22Rv1 (cell line): ENCODE measurements around the gene SPRYD3.
A peak's percentile ranks its signal among the peaks of the same experiment; 100 is the strongest.

ENCODE experiments used
- H3K27ac ChIP-seq: fragments of 450-650 bp; 2 replicates; pipeline ENCODE4 v1.5.1; 2017
- ZFX ChIP-seq: fragments of 450-650 bp; IDR thresholded peaks from 2 replicates; pipeline ENCODE4 v1.6.1; 2017; ENCODE audit warnings: antibody characterized with exemption, borderline replicate concordance
- TF ChIP-seq, protein P1 (sequence below): fragments of 450-650 bp; IDR thresholded peaks from 2 replicates; pipeline ENCODE4 v1.5.1; 2017; ENCODE audit warnings: mild to moderate bottlenecking

SPRYD3 gene

DNA sequence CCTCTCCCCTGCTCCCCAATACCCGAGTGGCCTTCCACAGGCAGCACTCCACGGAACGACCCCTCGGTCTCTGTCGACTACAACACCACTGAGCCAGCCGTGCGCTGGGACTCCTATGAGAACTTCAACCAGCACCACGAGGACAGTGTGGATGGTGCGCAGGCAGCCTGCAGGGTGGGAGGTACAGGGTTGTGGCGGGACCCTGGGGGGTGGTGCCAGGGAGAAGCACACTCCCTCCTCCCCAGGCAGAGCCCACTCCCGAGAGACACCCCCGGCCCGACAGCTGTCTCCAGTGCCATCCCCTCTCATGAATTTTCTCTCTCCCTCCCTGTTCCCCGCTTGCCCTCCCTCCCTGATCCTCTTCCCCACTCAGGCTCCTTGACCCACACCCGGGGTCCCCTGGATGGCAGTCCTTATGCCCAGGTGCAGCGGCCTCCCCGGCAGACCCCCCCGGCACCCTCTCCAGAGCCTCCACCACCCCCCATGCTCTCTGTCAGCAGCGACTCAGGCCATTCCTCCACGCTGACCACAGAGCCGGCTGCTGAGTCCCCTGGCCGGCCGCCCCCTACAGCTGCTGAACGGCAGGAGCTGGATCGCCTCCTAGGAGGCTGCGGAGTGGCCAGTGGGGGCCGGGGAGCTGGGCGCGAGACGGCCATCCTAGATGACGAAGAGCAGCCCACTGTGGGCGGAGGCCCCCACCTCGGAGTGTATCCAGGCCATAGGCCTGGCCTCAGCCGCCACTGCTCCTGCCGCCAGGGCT lies 20.3 kb downstream of the SPRYD3 start:
- TF ChIP-seq, protein P1, sequence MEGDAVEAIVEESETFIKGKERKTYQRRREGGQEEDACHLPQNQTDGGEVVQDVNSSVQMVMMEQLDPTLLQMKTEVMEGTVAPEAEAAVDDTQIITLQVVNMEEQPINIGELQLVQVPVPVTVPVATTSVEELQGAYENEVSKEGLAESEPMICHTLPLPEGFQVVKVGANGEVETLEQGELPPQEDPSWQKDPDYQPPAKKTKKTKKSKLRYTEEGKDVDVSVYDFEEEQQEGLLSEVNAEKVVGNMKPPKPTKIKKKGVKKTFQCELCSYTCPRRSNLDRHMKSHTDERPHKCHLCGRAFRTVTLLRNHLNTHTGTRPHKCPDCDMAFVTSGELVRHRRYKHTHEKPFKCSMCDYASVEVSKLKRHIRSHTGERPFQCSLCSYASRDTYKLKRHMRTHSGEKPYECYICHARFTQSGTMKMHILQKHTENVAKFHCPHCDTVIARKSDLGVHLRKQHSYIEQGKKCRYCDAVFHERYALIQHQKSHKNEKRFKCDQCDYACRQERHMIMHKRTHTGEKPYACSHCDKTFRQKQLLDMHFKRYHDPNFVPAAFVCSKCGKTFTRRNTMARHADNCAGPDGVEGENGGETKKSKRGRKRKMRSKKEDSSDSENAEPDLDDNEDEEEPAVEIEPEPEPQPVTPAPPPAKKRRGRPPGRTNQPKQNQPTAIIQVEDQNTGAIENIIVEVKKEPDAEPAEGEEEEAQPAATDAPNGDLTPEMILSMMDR, result no peak
- no peak for TF ChIP-seq ZFX

DNA sequence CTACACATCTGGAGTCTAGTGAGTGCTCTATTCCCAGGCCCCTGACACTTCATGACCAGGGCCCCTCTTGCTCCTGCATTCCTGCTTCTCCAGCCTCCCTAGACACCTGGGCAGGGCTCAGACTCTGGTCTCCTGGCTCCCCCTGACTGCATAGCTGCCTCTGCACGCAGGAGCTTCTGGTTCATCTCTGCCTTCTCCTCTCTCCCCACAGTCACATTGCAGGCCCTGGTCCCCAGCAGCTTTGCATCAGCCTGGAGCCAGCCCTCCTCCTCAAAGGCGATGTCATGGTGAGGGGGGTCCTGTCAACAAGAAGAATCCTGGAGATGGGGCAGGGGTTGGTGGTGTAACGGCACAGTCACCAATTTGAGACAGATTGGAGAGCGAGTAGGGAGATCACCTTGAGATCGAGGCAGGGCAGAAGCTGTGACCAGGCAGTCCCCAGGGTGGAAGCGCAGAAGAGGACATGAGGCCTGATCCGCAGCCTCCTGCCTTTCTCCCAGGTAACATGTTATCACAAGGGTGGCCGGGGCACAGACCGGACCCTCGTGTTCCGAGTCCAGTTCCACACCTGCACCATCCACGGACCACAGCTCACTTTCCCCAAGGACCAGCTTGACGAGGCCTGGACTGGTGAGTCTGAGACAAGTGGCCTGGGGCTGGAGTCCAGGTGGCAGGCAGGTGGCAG lies 21.2 kb downstream of the SPRYD3 start:
- H3K27ac ChIP-seq, result no peak overlapping the region
- TF ChIP-seq ZFX, result no peak
- TF ChIP-seq, protein P1, result no peak

More for the DNA sequence above, 20.3 kb downstream of the SPRYD3 start:
- H3K27ac ChIP-seq, result no peak overlapping the region

GRCh38 chr12:53056901-53057300 lies 22.3 kb downstream of the SPRYD3 start:
- TF ChIP-seq, protein P1, result no peak
- TF ChIP-seq ZFX, result no peak
- no peak overlapping the region for H3K27ac ChIP-seq

DNA sequence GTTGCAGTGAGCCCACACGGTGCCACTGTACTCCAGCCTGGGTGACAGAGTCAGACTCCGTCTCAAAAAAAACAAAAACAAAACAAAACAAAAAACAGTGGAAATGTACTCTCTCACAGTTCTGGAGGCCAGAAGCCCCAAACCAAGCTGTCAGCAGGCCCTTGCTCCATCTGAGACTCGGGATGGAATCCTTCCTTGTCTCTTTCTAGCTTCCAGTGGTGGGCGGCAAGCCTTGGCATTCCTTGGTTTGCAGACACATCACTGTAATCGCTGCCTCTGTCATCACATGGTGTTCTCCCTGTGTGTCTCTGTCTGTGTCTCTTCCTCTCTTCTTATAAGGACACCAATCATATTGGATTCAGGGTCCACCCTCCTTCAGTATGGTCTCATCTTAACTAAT lies 22.9 kb downstream of the SPRYD3 start:
- TF ChIP-seq, protein P1, result no peak
- no peak for TF ChIP-seq ZFX
- peak overlapping the region; percentile 3; the same call in 1 of the 2 replicates for H3K27ac ChIP-seq

GRCh38 chr12:53055471-53056266 lies 23.5 kb downstream of the SPRYD3 start:
- peak overlapping the region; percentile 3; the same call in 1 of the 2 replicates for H3K27ac ChIP-seq
- TF ChIP-seq ZFX, result no peak

DNA sequence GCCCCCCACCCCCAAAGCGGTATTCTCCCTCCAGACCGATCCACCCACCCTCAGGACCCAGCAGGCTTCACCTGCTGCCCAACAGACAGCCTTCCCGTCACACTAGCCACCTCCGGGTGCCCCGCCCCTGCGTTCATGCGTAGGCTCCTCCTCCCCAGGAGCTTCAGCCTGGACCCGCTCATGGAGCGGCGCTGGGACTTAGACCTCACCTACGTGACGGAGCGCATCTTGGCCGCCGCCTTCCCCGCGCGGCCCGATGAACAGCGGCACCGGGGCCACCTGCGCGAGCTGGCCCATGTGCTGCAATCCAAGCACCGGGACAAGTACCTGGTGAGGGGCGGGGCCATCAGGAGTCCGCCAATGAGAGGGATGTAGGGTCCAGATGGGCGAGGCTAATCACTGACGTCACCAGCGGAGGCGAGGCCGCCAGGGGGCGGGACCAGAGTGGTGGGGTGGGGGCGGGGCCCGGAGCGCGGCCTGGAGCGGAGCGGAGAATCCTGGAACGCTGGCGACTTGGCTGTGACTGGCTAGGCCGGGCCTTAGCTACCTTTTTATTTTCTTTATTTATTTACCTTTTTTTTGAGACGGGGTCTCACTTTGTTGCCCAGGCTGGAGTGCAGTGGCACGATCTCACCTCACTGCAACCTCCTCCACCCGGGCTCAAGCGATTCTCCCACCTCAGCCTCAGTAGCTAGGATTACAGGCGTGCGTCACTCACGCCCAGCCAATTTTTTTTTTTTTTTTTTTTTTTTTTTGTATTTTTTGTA lies 24.9 kb downstream of the SPRYD3 start:
- TF ChIP-seq, protein P1, result no peak
- no peak for TF ChIP-seq ZFX
- peak overlapping the region; percentile 100 for H3K27ac ChIP-seq
